GM12878 (cell line): ENCODE measurements around the gene TNFRSF8. TPM values are rescaled to one million over a fixed set of nuclear protein-coding genes. Genes with fewer than 3 reads are reported as not detected.

Experiments
- ATAC-seq: fragments of 200-7000 bp; cut with Tn5 transposase; 3 replicates; pipeline ENCODE4 v1.9.1; 2020; ENCODE audit warnings: mild to moderate bottlenecking, moderate library complexity
- BruUV-seq: library from RNA; stranded (reverse); fragments of 400-500 nt; replicated peaks from 2 replicates; lab custom pipeline; 2021; lab: Mats Ljungman, UMichigan
- CTCF ChIA-PET: fragments of 300-600 bp; sonication (Branson Sonifier 250); formaldehyde crosslinking; extraction: SDS; loops from one replicate; lab custom pipeline; 2021; ENCODE audit warnings: inconsistent platforms; lab: Yijun Ruan, JAX
- POLR2A ChIA-PET: fragments of 350-600 bp; formaldehyde crosslinking; extraction: SDS; loops from one replicate; lab custom pipeline; 2021; ENCODE audit warnings: inconsistent platforms; lab: Charles Lee
- RAD21 ChIA-PET: fragments of 300-600 bp; sonication (Branson Sonifier 250); formaldehyde crosslinking; loops from one replicate; lab custom pipeline; 2023; ENCODE audit warnings: antibody characterized with exemption; ENCODE audit not compliant: unreplicated experiment; lab: Charles Lee
- SMC1A ChIA-PET: fragments of 300-600 bp; sonication (Branson Sonifier 250); formaldehyde crosslinking; loops from one replicate; lab custom pipeline; 2023; ENCODE audit not compliant: unreplicated experiment, uncharacterized antibody; lab: Charles Lee
- DNase-seq: peaks from one replicate; pipeline ENCODE4 v3.0.0-alpha.2; 2011; ENCODE audit warnings: low read depth, low spot score
- FAIRE-seq: peaks from 3 replicates; lab custom pipeline; 2011; peaks lifted over from hg19 to GRCh38; lab: Jason Lieb, UNC
- H2AFZ ChIP-seq: 2 replicates; pipeline ENCODE4 v1.6.0; 2011; ENCODE audit warnings: low read depth, low read length, control low read depth; ENCODE audit not compliant: control insufficient read depth
- H3K27ac ChIP-seq: 2 replicates; pipeline ENCODE4 v1.5.1; 2011; ENCODE audit warnings: control low read depth; ENCODE audit not compliant: control insufficient read depth, insufficient read depth
- H3K27me3 ChIP-seq, 2 experiments: replicated peaks in 1 of 2; 2 replicates each; pipeline versions ENCODE4 v1.6.0 to v1.6.1; 2011; ENCODE audit warnings: low read length in 1 of 2; ENCODE audit not compliant: control insufficient read depth in 2 of 2, insufficient read depth in 2 of 2
- H3K36me3 ChIP-seq, 2 experiments: 2 replicates each; pipeline ENCODE4 v1.5.1; 2011; ENCODE audit warnings: low read length in 1 of 2; ENCODE audit not compliant: control insufficient read depth in 2 of 2, insufficient read depth in 2 of 2
- H3K4me1 ChIP-seq: 2 replicates; pipeline ENCODE4 v1.6.1; 2011; ENCODE audit warnings: mild to moderate bottlenecking, low read length, moderate library complexity, mixed read lengths; ENCODE audit not compliant: control insufficient read depth, insufficient read depth
- H3K4me2 ChIP-seq: 2 replicates; pipeline ENCODE4 v1.6.0; 2011; ENCODE audit warnings: control low read depth; ENCODE audit not compliant: control insufficient read depth, insufficient read depth
- H3K4me3 ChIP-seq: fragments of 200-600 bp; sonication (generic); 2 replicates; pipeline ENCODE4 v1.5.1; 2016
- H3K79me2 ChIP-seq: 2 replicates; pipeline ENCODE4 v1.6.0; 2011; ENCODE audit warnings: low read length; ENCODE audit not compliant: control insufficient read depth, insufficient read depth
- H3K9ac ChIP-seq: 2 replicates; pipeline ENCODE4 v1.8.0; 2011; ENCODE audit warnings: low read length, control low read depth, mixed read lengths; ENCODE audit not compliant: control insufficient read depth, insufficient read depth
- H3K9me3 ChIP-seq: replicated peaks from 3 replicates; pipeline ENCODE4 v1.5.1; 2011; ENCODE audit warnings: mild to moderate bottlenecking, low read length; ENCODE audit not compliant: control insufficient read depth, insufficient read depth
- H4K20me1 ChIP-seq: 2 replicates; pipeline ENCODE4 v1.6.0; 2011; ENCODE audit not compliant: control insufficient read depth, insufficient read depth
- CHD2 ChIP-seq: IDR thresholded peaks from 2 replicates; pipeline ENCODE4 v1.6.1; 2011; ENCODE audit warnings: low read depth, low read length, improper control_type of control experiment, borderline replicate concordance
- FOS ChIP-seq: IDR thresholded peaks from 3 replicates; pipeline ENCODE4 v1.6.1; 2011; ENCODE audit warnings: borderline replicate concordance; ENCODE audit not compliant: insufficient read length; ENCODE audit errors: extremely low read depth
- JUND ChIP-seq: IDR thresholded peaks from 2 replicates; pipeline ENCODE4 v1.6.1; 2012; ENCODE audit warnings: low read depth, mild to moderate bottlenecking, low read length, improper control_type of control experiment, moderate library complexity
- MAX ChIP-seq: IDR thresholded peaks from 2 replicates; pipeline ENCODE4 v1.6.1; 2012; ENCODE audit warnings: low read depth, low read length, improper control_type of control experiment
- REST ChIP-seq: IDR thresholded peaks from 2 replicates; pipeline ENCODE4 v1.6.1; 2012; ENCODE audit warnings: mild to moderate bottlenecking, low read depth, low read length
- SIN3A ChIP-seq: IDR thresholded peaks from 2 replicates; pipeline ENCODE4 v1.6.1; 2012; ENCODE audit warnings: low read depth, low read length, improper control_type of control experiment
- TCF12 ChIP-seq: IDR thresholded peaks from 2 replicates; pipeline ENCODE4 v1.6.1; 2011; ENCODE audit warnings: low read depth, mild to moderate bottlenecking, low read length
- USF2 ChIP-seq: IDR thresholded peaks from 2 replicates; pipeline ENCODE4 v1.6.1; 2011; ENCODE audit warnings: low read depth, low read length, improper control_type of control experiment, borderline replicate concordance
- ZBTB40 ChIP-seq: fragments of 450-650 bp; IDR thresholded peaks from 2 replicates; pipeline ENCODE4 v1.6.1; 2016; ENCODE audit warnings: mild to moderate bottlenecking, moderate library complexity, borderline replicate concordance
- ZNF207 ChIP-seq: fragments of 450-650 bp; IDR thresholded peaks from 2 replicates; pipeline ENCODE4 v1.6.1; 2014; ENCODE audit warnings: antibody characterized with exemption, mild to moderate bottlenecking, borderline replicate concordance
- ZNF384 ChIP-seq: IDR thresholded peaks from 2 replicates; pipeline ENCODE4 v1.6.1; 2012; ENCODE audit warnings: low read depth, mild to moderate bottlenecking, low read length, improper control_type of control experiment, borderline replicate concordance
- WGBS: methylation state at CpG from one replicate; pipeline ENCODE4 v1.1.6; 2016; ENCODE audit warnings: low lambda C conversion rate; ENCODE audit not compliant: insufficient replicate concordance, insufficient coverage; ENCODE audit errors: missing lambda C conversion rate; 5-methylcytosine and 5-hydroxymethylcytosine counted together
- in situ Hi-C: fragments of 300-500 bp; cut with MboI; formaldehyde crosslinking; loops from 9 replicates; pipeline ENCODE4 v1.14.3; 2018; ENCODE audit warnings: mixed read lengths
- intact Hi-C: fragments of 100-400 bp; cut with micrococcal nuclease; formaldehyde crosslinking; loops from one replicate; pipeline ENCODE4 v1.14.2; 2022; ENCODE audit not compliant: unreplicated experiment
- polyA plus RNA-seq, 11 experiments: library from polyadenylated mRNA; depleted of rRNA in 4 of 11; unstranded in 6 of 11; stranded (reverse) in 5 of 11; fragments of >200 nt; fragmentation: Nextera tagmentation in 4 of 11; fragmentation: Illumina TruSeq in 1 of 11; extraction: Ambion mirVana in 4 of 11; extraction: Trizol in 1 of 11; gene quantifications; 1 replicate in 1 of 11; 2 replicates in 10 of 11; pipeline versions ENCODE4 v1.2.1 to v1.2.3, GENCODE V29; 2011 to 2016; ENCODE audit warnings: inconsistent platforms in 2 of 11, missing spikeins in 2 of 11, low read depth in 1 of 11
- total RNA-seq, 4 experiments: library from RNA; depleted of rRNA in 3 of 4; stranded (reverse); fragments of >200 nt in 3 of 4; fragmentation: Illumina TruSeq in 1 of 4; extraction: Trizol in 1 of 4; gene quantifications; 2 replicates each; pipeline versions ENCODE4 v1.2.1 to v1.2.3, GENCODE V29; 2013 to 2021

Gene TNFRSF8
- total and polyA plus RNA-seq, 10 of the 15 experiments (the other 5 are each of a cell fraction or from before 2014, with no cell fraction given): 9.8 to 114 (median 58.8) TPM

GRCh38 chr1:12047120-12047876, 15.8 kb upstream of the TNFRSF8 start:
- ChIA-PET SMC1A (interaction anchor here (0.7 to 14.3 kb wide), 7 partner anchors 9 to 102 kb away, joined by 3 to 209 read pairs (median 11); partner anchors contain the start of gene TNFRSF8), POLR2A (interaction anchor here (1.0 to 9.7 kb wide), 7 partner anchors 9 to 138 kb away, joined by 3 to 154 read pairs (median 33); partner anchors contain the start of genes MIIP and TNFRSF8), RAD21 (interaction anchor here (1.0 to 9.9 kb wide), 7 partner anchors 8 to 41 kb away, joined by 3 to 167 read pairs (median 29); partner anchors contain the start of genes MIIP and TNFRSF8), CTCF (interaction anchor here (1.1 to 4.4 kb wide), 6 partner anchors 8 to 45 kb away, joined by 3 to 37 read pairs (median 8); no protein-coding TSS in a partner anchor)
- peak overlapping the region; percentile 42; the same call in 1 of the 2 replicates for H3K4me3 ChIP-seq
- H3K27ac ChIP-seq: peak overlapping the region; percentile 94
- H3K9ac ChIP-seq: peak overlapping the region; percentile 81
- H3K4me1 ChIP-seq: peaks cover 78% of the 10 kb centered on the region
- no peaks in the 10 kb centered on the region for H3K27me3 ChIP-seq
- ATAC-seq: peak; percentile 56
- H4K20me1 ChIP-seq: no peaks in the 10 kb centered on the region
- peak; percentile 94 for DNase-seq
- no peak overlapping the region for H2AFZ ChIP-seq
- in situ Hi-C loops (no loop called here), intact Hi-C loops (loop anchor here (1.0 to 5.0 kb wide), 4 partner anchors 13 to 115 kb away; no protein-coding TSS in a partner anchor)
- WGBS: 0% methylated on average over 18 of the region's 18 CpGs
- H3K9me3 ChIP-seq: no peaks in the 10 kb centered on the region
- no TSS peak for BruUV-seq
- H3K4me2 ChIP-seq: peak overlapping the region; percentile 87
- H3K79me2 ChIP-seq: peaks cover 5% of the 10 kb centered on the region
- H3K36me3 ChIP-seq: no peaks in the 10 kb centered on the region
- FAIRE-seq: peak; percentile 75
- TF ChIP-seq FOS (no peak), USF2 (no peak; the same call in 1 of the 2 replicates), CHD2 (peak; percentile 44; the same call in 1 of the 2 replicates), ZNF207 (peak; percentile 81; the same call in 1 of the 2 replicates), SIN3A (no peak), JUND (peak; percentile 72), TCF12 (peak; percentile 93), ZNF384 (peak; percentile 92), ZBTB40 (no peak; the same call in 1 of the 2 replicates), REST (no peak), MAX (peak; percentile 53)
